Suppressor macrophage treated with lipopolysaccharide for 1 hour (primary cell): Measurements from ENCODE around the gene BAIAP3.

ENCODE experiments used
- DNase-seq, 3 donors: peaks; one replicate each; pipeline ENCODE4 v3.0.0-alpha.2; 2020 to 2022

BAIAP3 gene

GRCh38 chr16:1349351-1349750 is 15.9 kb downstream of the BAIAP3 start:
- DNase-seq, result no peak

DNA sequence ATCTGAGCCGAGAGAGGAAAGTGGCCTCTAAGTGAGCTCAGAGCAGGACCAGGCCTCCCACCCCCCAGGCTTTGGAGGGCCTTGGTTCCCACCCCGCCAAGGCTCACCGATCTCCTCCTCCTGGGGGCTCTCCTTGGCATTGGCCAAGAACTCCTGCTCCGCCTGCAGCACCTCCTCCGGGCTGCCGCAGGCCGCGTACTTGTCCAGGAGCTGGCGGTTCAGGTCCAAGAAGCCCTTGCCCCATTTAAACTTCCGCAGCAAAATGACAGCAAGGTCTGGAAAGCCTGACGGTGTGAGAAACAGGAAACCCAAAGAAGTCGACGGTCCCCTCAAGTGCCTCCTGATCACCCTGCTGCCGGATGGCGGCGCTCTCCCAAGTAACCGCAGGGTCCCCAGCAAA is 16.5 kb downstream of the BAIAP3 start:
- DNase-seq, result no peak

DNA sequence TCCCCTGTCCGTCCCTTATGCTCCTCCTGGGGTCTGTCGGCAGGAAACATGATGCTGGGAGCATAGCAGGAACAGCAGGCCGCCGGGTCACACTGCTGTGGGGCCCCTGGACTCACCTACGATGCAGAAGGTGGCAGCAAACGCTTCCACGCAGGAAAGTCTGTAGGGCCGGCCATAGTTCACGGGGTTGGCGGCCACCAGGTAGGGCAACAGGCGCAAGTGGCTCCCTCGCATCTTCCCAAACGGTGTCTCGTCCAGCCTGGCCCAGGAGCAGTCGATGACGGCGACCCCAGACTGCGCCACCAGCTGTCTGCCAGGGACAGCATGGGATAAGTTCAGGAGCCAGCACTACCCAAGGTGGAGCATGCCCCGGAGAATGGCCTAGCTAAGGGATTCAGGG is 17.2 kb downstream of the BAIAP3 start:
- DNase-seq, result no peak

GRCh38 chr16:1351215-1351581 is 17.8 kb downstream of the BAIAP3 start:
- peak in 2 of 3 donors; percentile 27 to 47 for DNase-seq

DNA sequence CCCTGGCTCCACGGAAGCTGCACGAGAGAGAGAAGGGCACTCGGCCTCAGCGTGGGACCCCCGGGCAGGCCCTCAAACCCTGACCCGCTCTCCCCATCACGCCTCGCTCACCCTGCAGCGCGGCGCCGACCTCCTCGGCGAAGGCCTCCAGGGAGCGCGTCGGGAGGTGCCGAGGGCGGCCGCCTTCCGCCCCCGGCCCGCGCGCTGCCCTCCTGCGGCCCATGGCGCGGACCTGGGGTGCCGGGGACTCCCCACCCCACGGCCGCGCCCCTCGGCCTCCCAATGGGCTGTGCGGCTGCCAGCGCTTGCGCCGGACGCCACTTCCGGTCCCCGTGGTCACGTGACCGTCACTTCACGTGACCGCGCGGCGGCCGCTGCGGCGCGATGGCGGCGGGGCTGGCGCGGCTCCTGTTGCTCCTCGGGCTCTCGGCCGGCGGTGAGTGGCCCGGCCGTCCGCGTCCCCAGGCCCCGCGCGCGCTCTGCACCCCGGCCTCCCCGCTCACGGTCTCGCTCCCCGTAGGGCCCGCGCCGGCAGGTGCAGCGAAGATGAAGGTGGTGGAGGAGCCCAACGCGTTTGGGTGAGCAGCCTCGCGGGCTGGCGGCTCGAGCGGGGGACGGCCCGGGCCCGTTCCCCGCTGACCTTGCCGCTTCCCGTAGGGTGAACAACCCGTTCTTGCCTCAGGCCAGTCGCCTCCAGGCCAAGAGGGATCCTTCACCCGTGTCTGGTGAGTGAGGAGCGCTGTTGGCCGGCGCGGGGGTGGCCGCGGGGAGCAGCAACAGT is 18.3 kb downstream of the BAIAP3 start, which contains the start of the genes GNPTG and TSR3:
TSS of gene GNPTG (plus strand) at position 350 of the 781 bp plus-strand sequence. CDS start at position 385, 35 bp downstream.
TSS of gene TSR3 (minus strand) at position 297 of the 781 bp plus-strand sequence. CDS start at position 223, 74 bp downstream.
- peak; percentile 96 to 99 (median 98) for DNase-seq

GRCh38 chr16:1354815-1355540 is 21.5 kb downstream of the BAIAP3 start:
- no peak for DNase-seq

GRCh38 chr16:1355591-1355990 is 22.1 kb downstream of the BAIAP3 start:
- no peak for DNase-seq

DNA sequence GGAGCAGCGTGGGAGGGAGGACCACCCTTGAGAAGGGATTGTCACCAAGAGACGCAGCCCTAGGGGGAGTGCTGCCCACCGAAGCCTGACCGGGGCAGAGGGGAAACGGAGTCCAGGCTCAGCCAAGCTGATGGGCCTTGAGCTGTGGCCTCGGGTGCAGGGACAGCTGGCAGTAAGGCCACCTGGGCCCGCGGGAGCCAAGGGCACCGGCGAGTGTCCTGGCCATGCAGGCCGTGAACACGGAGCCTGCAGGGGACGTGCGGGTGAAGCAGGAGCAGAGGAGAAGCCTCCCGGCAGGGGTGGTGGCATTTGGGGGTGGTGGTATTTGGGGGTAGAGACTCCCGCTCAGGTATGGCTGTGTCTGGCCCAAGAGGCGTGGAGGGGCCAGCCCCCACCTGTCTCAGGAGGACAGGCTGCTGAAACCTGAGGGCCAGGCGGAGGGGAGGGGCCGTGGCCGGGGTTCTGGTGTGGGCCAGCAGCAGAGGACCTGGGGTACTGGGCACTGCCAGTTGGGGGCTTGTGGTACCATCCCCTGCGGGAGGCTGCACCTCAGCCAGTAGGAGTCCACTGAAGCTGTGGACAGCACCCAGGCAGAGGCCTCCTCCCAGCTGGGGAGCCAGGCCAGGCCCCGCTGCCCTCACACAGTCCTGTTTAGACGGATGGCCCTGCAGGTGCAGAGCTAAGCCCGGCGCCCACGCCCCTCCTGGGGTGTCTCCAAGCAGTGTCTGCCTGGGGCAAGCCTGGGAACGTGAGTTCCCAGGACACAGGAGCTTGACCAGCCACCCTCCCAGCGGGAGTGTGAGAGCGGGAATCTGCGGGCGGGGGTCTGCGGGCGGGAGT is 22.8 kb downstream of the BAIAP3 start:
- DNase-seq, result no peak

GRCh38 chr16:1357906-1358566 is 24.6 kb downstream of the BAIAP3 start:
- peak; percentile 44 to 50 (median 48) for DNase-seq

- DNase-seq, result no peak
Observed at GRCh38 chr16:1361685-1362360, 28.4 kb downstream of the BAIAP3 start.

DNA sequence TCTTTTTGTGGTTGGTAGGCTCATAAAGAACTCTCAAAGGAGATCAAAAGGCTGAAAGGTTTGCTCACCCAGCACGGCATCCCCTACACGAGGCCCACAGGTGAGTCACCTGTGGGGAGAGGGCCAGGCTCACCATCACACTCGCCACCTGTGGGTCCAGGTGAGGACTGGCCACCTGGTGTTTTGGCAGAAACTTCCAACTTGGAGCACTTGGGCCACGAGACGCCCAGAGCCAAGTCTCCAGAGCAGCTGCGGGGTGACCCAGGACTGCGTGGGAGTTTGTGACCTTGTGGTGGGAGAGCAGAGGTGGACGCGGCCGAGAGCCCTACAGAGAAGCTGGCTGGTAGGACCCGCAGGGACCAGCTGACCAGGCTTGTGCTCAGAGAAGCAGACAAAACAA is 29.4 kb downstream of the BAIAP3 start:
- DNase-seq, result no peak

- peak; percentile 56 to 81 (median 65) for DNase-seq
Observed at GRCh38 chr16:1363501-1364041, 30.1 kb downstream of the BAIAP3 start.

- DNase-seq, result no peak
Observed at GRCh38 chr16:1364510-1364909, 31.1 kb downstream of the BAIAP3 start.

GRCh38 chr16:1366060-1366711 is 32.7 kb downstream of the BAIAP3 start:
- DNase-seq, result no peak

DNA sequence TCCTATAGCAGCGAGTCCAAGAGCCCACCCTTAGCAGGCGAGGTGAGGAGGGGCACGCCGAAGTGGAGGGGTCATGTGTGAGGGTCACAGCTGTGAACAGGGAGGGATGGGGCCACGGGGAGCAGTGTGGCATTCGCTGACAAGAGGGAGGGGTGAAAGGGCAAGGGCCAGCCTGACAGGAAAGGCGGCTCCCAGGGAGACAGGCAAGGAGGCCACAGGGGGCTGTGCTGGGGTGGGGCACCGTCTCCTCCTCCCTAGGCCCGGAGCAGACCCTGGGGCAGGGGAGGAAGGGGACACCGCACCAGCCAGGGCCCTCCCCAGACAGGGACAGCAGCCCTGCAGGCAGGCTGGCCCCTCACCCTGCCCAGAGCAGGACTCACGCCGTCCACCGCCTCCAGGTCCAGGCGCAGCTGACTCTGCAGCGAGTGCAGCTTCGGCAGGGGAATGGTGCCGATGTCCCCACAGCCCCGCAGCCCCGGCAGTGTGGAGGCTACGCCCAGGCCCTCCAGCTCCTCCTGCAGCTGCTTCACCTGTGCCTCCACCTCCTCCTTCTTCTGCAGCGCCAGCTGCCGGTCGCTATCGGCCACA is 33.4 kb downstream of the BAIAP3 start:
- no peak for DNase-seq

- DNase-seq, result no peak
Observed at GRCh38 chr16:1367486-1368174, 34.2 kb downstream of the BAIAP3 start.

DNA sequence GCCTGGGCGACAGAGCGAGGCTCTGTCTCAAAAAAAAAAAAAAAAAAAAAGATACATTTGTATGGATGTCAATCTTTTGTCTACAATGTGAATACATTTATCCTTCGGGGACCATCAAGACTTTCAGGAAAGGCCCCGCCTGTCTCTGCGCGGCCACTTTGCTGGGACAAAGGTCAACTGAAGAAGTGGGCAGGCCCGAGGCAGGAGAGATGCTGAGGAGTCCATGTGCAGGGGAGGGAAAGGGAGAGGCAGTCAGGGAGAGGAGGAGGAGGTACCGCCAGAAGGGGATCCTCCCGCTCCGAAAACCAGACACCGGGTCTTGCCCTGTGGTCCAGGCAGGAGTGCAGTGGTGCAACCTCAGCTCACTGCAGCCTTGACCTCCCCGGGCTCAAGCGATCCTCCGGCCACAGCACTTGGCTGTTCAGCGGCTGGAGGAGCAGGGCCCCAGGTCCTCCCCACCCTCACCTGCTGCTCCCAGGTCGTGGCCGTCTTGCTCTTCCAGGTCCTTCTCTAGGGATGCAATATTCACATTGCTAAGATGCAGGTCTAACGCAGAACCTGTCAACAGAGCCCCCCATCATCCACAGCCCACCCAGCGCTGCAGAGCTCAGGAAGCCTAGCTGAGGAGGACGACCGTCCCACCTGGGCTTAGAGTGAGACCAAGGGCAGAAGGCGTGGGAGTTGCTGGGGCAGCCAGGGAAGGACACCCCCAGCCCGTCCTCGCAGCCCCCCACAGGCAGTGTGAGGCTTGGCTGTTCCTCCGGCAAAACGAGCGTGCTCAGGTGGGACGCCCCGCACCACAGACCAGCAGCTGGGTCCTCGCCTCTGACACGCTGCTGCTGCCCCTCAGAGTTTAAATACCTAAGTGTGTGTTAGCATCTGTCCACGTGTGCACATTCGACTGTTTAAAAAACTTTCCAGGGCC is 37.9 kb downstream of the BAIAP3 start:
- DNase-seq, result no peak

DNA sequence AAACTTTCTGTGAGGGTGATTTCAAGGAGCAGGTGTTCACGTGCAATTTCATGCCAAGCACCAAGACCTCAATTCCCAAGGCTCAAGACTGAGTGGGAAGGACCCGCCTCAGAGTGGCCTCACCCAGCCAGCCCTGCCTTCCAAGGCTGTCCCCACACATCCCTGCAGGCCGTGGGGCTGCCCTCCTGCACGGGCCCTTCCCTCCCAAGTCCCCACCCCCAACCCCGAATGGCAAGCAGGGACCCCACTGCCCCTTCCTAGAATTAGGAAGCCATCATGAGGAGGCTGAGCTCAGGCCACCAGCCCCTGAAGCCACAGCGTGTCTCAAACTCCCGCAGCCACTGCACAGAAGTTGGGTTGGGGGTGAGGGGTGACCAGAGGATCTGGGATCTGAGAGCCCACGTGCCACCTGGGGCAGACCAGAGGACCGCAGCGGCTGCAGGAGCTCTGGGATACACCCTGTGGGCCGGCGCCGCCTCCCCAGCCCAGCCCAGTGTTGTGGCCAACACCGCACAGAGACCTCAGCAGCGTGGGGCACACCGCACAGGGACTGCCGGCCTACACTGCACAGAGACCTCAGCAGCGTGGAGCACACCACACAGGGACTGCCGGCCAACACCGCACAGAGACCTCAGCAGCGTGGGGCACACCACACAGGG is 39.0 kb downstream of the BAIAP3 start:
- no peak for DNase-seq
